NCI-H460 (cell line): ENCODE results near the gene MEIS3. TPM values are rescaled to one million over a fixed set of nuclear protein-coding genes. Genes with fewer than 3 reads are reported as not detected.

Experiments used
- DNase-seq: peaks from one replicate; pipeline ENCODE4 v3.0.0-alpha.2; 2016; ENCODE audit warnings: low read depth; ENCODE audit errors: extremely low read depth
- polyA plus RNA-seq: library from polyadenylated mRNA; depleted of rRNA; stranded (reverse); fragments of >200 nt; gene quantifications from 2 replicates; pipeline ENCODE4 v1.2.3, GENCODE V29; 2014; cell fraction: nucleus; rRNA removed
- total RNA-seq: library from RNA; depleted of rRNA; stranded (reverse); fragments of >200 nt; shearing (Covaris generic); gene quantifications from 2 replicates; pipeline ENCODE4 v1.2.3, GENCODE V29; 2014; rRNA removed

The MEIS3 gene
- total RNA-seq: 5.3 and 7.0 TPM in 2 replicates
- polyA plus RNA-seq: 4.3 and 4.9 TPM in 2 replicates

DNA sequence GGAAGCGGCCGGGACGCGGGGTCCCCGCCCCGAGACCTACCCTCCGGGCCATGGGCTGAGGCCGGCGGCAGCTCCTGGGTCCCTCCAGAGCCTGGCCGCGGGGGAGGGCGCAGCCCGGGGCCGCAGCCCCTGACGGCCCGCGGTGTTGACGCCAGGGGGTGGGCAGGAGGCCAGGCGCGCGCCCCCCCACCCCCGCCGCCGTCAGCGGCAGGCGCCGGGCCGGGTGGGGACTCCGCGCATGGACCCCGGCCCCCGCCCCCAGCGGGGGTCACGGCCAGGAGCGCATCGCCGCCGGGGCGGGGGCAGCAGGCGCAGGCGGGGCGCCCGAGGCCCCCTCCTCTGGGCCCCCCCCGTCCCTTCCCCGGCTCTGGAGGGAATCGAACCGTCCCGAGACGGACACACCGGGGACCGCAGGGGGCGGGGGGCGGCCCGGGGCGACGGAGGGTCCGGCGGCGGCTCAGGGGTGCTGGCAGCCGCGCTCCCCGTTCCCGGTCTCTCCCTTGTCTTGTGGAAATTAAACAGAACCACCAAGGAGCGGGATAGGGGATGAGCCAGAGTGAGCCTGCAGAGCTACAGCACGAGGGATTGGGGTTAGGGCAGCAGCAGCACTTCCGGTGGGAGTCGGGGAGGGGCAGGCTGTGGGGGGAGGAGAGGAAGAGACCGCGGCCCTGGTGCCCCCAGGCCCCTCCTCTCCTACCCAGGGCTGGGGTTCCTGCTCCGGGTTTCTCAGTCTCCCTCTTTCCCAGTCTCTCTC is at the start of gene MEIS3:
MEIS3 (minus strand) TSS at position 498 of the 754 bp plus-strand sequence; CDS start at position 52, 446 bp downstream.
- DNase-seq: no peak

GRCh38 chr19:47467914-47468313 is 48.6 kb upstream of the MEIS3 start:
- no peak for DNase-seq

DNA sequence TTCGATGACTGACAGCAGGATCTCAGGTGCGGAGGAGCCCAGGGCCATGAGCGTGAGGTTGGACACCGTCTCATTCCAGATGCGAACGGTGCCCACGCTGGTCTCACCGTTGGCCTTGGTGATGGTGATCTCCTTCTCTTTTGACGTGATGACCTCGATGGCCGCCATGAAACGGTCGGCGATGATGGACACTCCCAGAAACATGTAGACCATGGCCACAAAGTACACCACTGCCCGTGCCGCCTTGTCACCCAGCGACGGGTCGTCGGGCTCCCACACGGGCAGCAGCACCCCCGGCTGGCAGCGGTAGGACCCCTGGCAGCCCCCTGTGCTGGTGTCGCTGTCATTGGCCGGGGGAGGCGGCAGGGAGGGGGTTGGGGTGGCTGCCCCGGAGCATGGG is 46.6 kb upstream of the MEIS3 start:
- no peak for DNase-seq

DNA sequence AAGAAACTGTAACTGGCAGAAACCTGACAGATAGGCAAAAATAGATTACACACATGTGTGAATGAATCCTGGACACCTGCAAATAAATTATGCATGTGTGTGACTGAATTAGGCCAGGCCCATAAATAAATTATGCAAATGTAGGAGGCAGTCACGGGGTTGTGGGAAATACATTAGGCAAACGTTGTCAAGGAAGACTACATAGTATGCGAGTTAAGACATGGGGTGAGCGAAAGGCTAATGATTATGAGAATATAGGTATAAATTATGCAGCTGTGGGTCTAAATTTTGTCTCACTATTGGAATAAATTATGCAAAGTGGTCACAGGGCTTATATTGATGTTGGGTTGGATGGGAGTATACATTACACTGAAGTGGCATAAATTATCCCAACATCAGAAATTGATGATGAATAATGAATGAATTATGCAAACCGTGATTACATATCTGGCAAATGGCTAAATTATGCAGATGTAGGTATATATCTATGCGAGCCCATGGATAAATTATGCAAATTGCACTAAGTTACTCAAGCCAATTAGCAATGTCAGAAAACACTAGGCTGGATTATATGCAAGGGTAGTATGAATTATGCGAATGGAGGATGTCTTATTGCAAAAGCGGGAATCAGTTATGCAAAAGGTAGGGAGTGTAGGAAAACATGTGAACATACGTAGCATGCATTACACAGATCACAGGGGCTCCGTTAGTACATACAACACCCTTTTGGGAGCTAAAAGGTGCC is 45.5 kb upstream of the MEIS3 start:
- DNase-seq: no peak

DNA sequence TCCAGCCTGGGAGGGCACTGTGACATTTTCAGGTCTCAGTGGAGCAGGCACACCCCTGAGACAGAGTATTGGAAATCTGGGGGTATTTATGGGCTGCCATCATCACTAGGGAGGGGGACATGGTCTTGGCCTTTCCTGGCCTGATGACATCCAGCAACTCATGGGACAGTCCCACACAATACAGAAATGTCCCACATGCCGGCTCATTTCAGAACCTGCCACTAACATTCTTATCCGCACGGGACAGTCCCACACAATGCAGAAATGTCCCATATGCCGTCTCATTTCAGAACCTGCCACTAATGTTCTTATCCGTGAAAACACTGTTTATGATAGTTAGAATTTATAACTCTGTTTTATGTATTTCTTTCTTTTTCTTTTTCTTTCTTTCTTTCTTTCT is 42.5 kb upstream of the MEIS3 start:
- DNase-seq: no peak

DNA sequence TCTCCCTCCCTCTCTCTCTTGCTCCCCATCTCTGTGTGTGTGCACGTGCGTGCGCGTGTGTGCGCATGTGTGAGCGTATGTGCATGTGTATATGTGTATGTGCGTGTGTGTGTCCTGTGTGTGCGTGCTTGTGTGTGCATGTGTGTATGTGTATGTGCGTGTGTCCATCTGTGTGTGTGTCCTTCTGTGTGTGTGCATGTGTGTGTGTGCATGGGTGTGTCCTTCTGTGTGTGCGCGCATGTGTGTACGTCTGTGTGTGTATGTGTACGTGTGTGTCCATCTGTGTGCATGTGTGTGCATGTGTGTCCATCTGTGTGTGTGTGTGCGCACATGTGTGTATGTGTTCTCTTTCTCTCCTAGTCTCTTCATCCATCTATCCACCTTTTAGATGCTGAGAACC is 40.1 kb upstream of the MEIS3 start:
- DNase-seq: no peak

GRCh38 chr19:47458672-47459071 is 39.3 kb upstream of the MEIS3 start:
- no peak for DNase-seq

GRCh38 chr19:47456721-47457474 is 37.6 kb upstream of the MEIS3 start:
- DNase-seq: no peak

DNA sequence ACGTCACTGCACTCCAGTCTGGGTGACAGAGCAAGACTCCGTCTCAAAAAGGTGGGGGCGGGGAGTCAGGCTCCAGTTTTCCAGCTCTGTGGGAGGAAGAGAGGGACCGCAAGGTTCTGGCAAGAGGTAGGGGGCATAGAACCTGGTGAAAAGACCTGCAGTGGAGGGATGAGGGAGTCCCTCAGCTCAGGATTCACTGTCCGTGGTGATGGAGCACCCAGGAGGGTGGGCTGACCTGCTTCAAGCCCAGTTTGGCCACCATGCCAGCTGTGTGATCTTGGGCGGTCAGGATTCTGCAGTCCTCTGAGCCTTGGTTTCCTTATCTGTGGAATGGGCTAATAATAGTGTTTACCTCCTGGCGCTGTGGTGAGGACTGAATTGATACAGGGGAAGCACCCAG is 31.2 kb upstream of the MEIS3 start:
- DNase-seq: no peak

GRCh38 chr19:47448360-47448727 is 29.0 kb upstream of the MEIS3 start:
- no peak for DNase-seq

GRCh38 chr19:47447470-47448359 is 28.4 kb upstream of the MEIS3 start:
- DNase-seq: no peak

GRCh38 chr19:47446534-47447469 is 27.5 kb upstream of the MEIS3 start:
- DNase-seq: no peak

- no peak for DNase-seq
Observed at GRCh38 chr19:47445937-47446402, 26.6 kb upstream of the MEIS3 start.

GRCh38 chr19:47445527-47445926 is 26.2 kb upstream of the MEIS3 start:
- no peak for DNase-seq

GRCh38 chr19:47444388-47444821 is 25.1 kb upstream of the MEIS3 start:
- DNase-seq: no peak

GRCh38 chr19:47443331-47443730 is 24.0 kb upstream of the MEIS3 start:
- no peak for DNase-seq

- no peak for DNase-seq
Observed at GRCh38 chr19:47438793-47439220, 19.5 kb upstream of the MEIS3 start.

- no peak for DNase-seq
Observed at GRCh38 chr19:47437500-47437899, 18.2 kb upstream of the MEIS3 start.
